GM12878 (cell line): ENCODE results near the gene BIRC5. TPM values are rescaled to one million over a fixed set of nuclear protein-coding genes. Genes with fewer than 3 reads are reported as not detected.

ENCODE experiments used
- ASH2L ChIP-seq: fragments of 300-600, 200-600 bp; sonication (generic); IDR thresholded peaks from 2 replicates; pipeline ENCODE4 v1.6.1; 2017; ENCODE audit warnings: low read depth, mild to moderate bottlenecking, borderline replicate concordance
- ATF2 ChIP-seq: IDR thresholded peaks from 2 replicates; pipeline ENCODE4 v1.6.1; 2012; ENCODE audit warnings: low read length, inconsistent platforms
- E2F4 ChIP-seq: IDR thresholded peaks from 2 replicates; pipeline ENCODE4 v1.6.1; 2012; ENCODE audit warnings: low read depth, low read length, improper control_type of control experiment
- FOS ChIP-seq: IDR thresholded peaks from 3 replicates; pipeline ENCODE4 v1.6.1; 2011; ENCODE audit warnings: borderline replicate concordance; ENCODE audit not compliant: insufficient read length; ENCODE audit errors: extremely low read depth
- NRF1 ChIP-seq: conservative IDR thresholded peaks from 2 replicates; pipeline ENCODE4 v1.6.1; 2011; ENCODE audit warnings: mild to moderate bottlenecking, low read depth, low read length, improper control_type of control experiment
- PAX5 ChIP-seq: IDR thresholded peaks from 2 replicates; pipeline ENCODE4 v1.6.1; 2011; ENCODE audit warnings: low read depth, low read length, borderline replicate concordance
- SP1 ChIP-seq: IDR thresholded peaks from one replicate; pipeline ENCODE4 v1.6.1; 2011; ENCODE audit warnings: low read depth, low read length
- SUPT20H ChIP-seq: IDR thresholded peaks from 2 replicates; pipeline ENCODE4 v1.6.1; 2011; ENCODE audit warnings: low read depth, mild to moderate bottlenecking, low read length, moderate library complexity, borderline replicate concordance; ENCODE audit not compliant: control insufficient read depth
- WRNIP1 ChIP-seq: IDR thresholded peaks from 2 replicates; pipeline ENCODE4 v1.6.1; 2011; ENCODE audit warnings: low read depth, low read length, improper control_type of control experiment, borderline replicate concordance
- ZBTB4 ChIP-seq: fragments of 450-650 bp; formaldehyde crosslinking; IDR thresholded peaks from 2 replicates; pipeline ENCODE4 v1.4.0; 2022; ENCODE audit warnings: mild to moderate bottlenecking, moderate library complexity
- polyA plus RNA-seq, 11 experiments: library from polyadenylated mRNA; depleted of rRNA in 4 of 11; unstranded in 6 of 11; stranded (reverse) in 5 of 11; fragments of >200 nt; fragmentation: Nextera tagmentation in 4 of 11; fragmentation: Illumina TruSeq in 1 of 11; extraction: Ambion mirVana in 4 of 11; extraction: Trizol in 1 of 11; gene quantifications; 1 replicate in 1 of 11; 2 replicates in 10 of 11; pipeline versions ENCODE4 v1.2.1 to v1.2.3, GENCODE V29; 2011 to 2016; ENCODE audit warnings: inconsistent platforms in 2 of 11, missing spikeins in 2 of 11, low read depth in 1 of 11
- total RNA-seq, 4 experiments: library from RNA; depleted of rRNA in 3 of 4; stranded (reverse); fragments of >200 nt in 3 of 4; fragmentation: Illumina TruSeq in 1 of 4; extraction: Trizol in 1 of 4; gene quantifications; 2 replicates each; pipeline versions ENCODE4 v1.2.1 to v1.2.3, GENCODE V29; 2013 to 2021

BIRC5 gene
- total and polyA plus RNA-seq, 10 of the 15 experiments (the other 5 are each of a cell fraction or from before 2014, with no cell fraction given) = 41.0 to 175 (median 90.8) TPM

- TF ChIP-seq E2F4 (no peak), ATF2 (no peak), NRF1 (no peak), FOS (no peak), SUPT20H (no peak), PAX5 (no peak), SP1 (no peak), WRNIP1 (no peak), ZBTB4 (no peak), ASH2L (no peak)
Measured at GRCh38 chr17:78185981-78186691, 27.9 kb upstream of the BIRC5 start (continued).
